ENCODE results near the gene ADGRB2. TPM values are rescaled to one million over a fixed set of nuclear protein-coding genes. Genes with fewer than 3 reads are reported as not detected.

The ADGRB2 gene
- polyA plus RNA-seq, 1 experiment = 9.2 TPM

DNA sequence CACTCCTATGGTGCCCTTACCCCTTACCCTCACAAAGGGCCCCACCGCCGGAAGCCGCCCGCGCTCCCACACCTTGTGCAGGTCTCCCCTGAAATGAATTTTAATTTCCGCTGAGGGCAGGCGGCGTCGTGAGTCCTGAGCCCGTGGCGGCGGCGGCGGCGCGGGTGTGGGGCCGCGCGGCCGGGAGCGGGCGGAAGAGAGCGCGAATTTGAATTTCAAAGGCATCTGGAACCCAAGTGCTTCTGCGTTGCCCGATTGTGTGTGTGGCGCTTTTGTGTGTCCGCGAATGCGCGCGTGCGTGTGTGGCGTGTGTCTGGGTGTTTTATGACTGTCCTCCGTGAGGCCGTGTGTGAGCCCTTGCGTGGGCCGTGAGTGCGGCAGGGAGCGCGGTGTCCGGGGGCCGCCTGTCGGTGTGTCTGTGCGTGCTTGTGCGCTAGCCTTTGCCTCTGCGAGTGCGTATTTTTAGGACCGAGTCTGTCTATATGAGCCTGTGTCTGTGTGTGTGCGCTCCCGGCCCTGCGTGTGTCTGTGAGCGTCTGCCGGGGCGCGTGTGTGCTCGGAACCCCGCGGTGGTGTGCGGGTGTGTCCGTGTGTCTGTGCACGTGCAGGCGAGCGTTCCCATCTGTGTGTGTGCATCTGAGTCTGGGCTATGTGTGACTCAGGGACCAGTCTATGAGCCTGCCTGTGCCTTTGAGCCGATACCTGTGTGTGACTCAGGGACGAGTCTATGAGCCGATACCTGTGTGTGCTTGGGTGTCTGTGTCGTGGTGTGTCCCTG, 7.9 kb upstream of the ADGRB2 start:
- Histone ChIP-seq H3K36me3 (ENCODE audit: control insufficient read depth, insufficient read depth, low read length) (no peaks in the 10 kb centered on the region), H3K4me3 (ENCODE audit: low read depth, low read length) (peak overlapping the region; percentile 15), H3K27me3 (ENCODE audit: control insufficient read depth, insufficient read depth, low read length) (peaks cover 25% of the 10 kb centered on the region)
- TF ChIP-seq, protein P1, sequence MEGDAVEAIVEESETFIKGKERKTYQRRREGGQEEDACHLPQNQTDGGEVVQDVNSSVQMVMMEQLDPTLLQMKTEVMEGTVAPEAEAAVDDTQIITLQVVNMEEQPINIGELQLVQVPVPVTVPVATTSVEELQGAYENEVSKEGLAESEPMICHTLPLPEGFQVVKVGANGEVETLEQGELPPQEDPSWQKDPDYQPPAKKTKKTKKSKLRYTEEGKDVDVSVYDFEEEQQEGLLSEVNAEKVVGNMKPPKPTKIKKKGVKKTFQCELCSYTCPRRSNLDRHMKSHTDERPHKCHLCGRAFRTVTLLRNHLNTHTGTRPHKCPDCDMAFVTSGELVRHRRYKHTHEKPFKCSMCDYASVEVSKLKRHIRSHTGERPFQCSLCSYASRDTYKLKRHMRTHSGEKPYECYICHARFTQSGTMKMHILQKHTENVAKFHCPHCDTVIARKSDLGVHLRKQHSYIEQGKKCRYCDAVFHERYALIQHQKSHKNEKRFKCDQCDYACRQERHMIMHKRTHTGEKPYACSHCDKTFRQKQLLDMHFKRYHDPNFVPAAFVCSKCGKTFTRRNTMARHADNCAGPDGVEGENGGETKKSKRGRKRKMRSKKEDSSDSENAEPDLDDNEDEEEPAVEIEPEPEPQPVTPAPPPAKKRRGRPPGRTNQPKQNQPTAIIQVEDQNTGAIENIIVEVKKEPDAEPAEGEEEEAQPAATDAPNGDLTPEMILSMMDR (IDR thresholded peaks at IDR 0.05; ENCODE audit: insufficient read depth, low read depth, low read length) = peak; percentile 31
- ChIA-PET CTCF (interaction anchor here (1.0 to 1.7 kb wide), 2 partner anchors 9 to 17 kb away, joined by 3 to 7 read pairs; no protein-coding TSS in a partner anchor), POLR2A (no interaction called here)
- no peak for DNase-seq (ENCODE audit: low read depth)

DNA sequence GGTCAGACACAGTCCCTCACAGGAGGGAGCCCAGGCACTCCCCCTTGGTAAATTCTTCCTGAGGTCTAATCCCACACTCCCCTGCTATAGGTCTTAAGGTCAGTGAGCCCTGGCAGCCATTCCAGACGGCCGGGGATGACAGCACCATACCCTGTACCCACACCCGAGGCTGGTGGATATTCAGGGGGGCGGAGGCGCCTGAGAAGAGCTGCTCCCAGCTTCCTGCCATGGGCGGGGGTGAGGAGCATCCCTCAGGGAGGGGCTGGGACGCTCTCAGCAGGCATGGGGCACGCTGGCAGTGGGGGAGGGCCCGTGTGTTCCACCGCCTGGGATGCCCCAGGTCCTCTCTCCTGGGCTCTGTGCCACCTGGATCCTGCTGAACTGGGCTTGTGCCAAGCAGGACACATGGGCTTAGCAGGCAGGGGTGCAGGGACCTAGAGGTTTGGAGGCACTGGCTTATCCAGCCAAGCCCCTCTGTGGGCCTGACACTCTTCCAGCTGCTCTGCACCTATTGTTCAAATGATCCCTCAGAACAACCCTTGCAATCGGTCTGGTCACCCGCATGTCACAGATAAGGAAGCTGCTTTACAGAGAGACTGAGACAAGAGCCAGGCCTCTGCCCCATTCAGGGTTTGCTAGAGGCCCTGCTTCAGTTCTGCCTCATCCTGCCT, 5.7 kb upstream of the ADGRB2 start:
- TF ChIP-seq, protein P1 (IDR thresholded peaks at IDR 0.05; ENCODE audit: insufficient read depth, low read depth, low read length) = no peak
- POLR2A ChIA-PET = no interaction called here
- Histone ChIP-seq H3K4me3 (ENCODE audit: low read depth, low read length) (no peak overlapping the region), H3K27me3 (ENCODE audit: control insufficient read depth, insufficient read depth, low read length) (peaks cover 25% of the 10 kb centered on the region), H3K36me3 (ENCODE audit: control insufficient read depth, insufficient read depth, low read length) (no peaks in the 10 kb centered on the region)
- no peak for DNase-seq (ENCODE audit: low read depth)
- CTCF ChIA-PET = interaction anchor here (0.6 kb wide), 1 partner anchor 34 kb away, joined by 3 read pairs; no protein-coding TSS in a partner anchor

DNA sequence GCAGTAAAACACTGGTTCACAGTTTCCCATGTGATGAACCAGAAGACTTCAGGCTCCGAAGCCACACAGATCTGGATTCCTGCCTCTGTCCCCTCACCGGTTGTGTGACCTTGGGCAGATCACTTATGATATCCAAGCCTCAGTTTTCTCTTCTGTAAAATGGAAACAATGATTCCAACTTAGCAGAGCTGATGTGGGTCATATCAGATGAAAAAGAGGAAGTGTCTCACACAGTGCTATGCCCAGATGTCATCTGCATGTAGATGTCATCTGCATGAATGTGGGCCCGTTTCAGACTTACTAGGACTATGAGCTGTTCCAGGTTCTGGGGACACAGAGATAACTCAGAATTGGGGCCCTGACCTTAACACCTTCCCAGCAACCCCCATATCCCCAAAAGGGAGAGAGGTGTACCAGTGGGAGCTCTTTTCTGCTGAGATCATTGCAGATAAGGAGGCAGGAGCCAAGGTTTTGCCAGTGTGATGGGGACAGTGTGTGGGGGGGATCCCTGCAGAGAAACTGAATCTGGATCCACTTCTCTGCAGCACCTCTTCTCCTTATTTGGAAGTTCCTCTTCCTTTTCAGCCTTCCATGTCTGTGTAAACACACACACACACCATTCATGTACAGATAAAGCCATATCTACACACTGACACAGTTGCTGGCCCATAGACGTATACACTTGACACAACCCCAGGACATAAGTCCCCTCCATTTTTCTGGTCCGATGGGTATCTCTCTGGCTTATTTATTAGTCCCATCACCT, 5.0 kb upstream of the ADGRB2 start:
- TF ChIP-seq, protein P1 (IDR thresholded peaks at IDR 0.05; ENCODE audit: insufficient read depth, low read depth, low read length) = no peak
- POLR2A ChIA-PET = no interaction called here
- Histone ChIP-seq H3K36me3 (ENCODE audit: control insufficient read depth, insufficient read depth, low read length) (no peaks in the 10 kb centered on the region), H3K27me3 (ENCODE audit: control insufficient read depth, insufficient read depth, low read length) (peaks cover 24% of the 10 kb centered on the region), H3K4me3 (ENCODE audit: low read depth, low read length) (no peak overlapping the region)
- no peak for DNase-seq (ENCODE audit: low read depth)
- CTCF ChIA-PET = interaction anchor here (0.6 to 1.2 kb wide), 2 partner anchors 9 to 33 kb away, joined by 3 read pairs; no protein-coding TSS in a partner anchor

DNA sequence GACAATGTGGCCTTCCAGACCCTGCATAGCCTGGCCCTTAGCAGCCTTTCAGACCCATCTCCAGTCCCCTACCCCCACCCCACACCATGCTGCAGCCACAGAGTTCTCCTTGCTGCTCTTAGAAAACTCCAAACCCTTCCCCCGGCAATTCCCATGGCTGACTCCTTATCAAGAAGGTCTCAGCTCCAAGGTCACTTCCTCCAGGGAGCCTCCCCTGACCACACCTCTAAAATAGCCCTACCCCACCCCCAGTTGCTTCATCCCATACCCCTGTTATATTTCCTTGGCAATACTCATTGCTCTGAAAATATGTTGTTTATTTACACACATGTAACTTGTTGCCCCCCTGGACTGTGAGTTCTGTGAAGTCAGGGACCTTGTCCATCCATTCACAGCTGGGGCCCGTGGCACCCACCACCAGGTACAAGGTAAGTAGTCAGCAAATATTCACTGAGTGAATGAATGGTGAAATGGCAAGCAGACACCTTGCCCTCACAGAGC, 4.3 kb upstream of the ADGRB2 start:
- no peaks in the 10 kb centered on the region for H3K36me3 ChIP-seq (ENCODE audit: control insufficient read depth, insufficient read depth, low read length)
- CTCF ChIA-PET = interaction anchor here (1.2 kb wide), 1 partner anchor 8 kb away, joined by 3 read pairs; no protein-coding TSS in a partner anchor
- H3K27me3 ChIP-seq (ENCODE audit: control insufficient read depth, insufficient read depth, low read length) = peaks cover 20% of the 10 kb centered on the region
- POLR2A ChIA-PET = no interaction called here
- TF ChIP-seq, protein P1 (IDR thresholded peaks at IDR 0.05; ENCODE audit: insufficient read depth, low read depth, low read length) = no peak
- no peak for DNase-seq (ENCODE audit: low read depth)
- H3K4me3 ChIP-seq (ENCODE audit: low read depth, low read length) = no peak overlapping the region

Measured in BJ (cell line).